Endometrium (tissue), 2 donors: ENCODE data around the gene DOCK4.
A peak's percentile ranks its signal among the peaks of the same experiment; 100 is the strongest.

Source experiments
- FAIRE-seq: peaks from 2 replicates; lab custom pipeline; 2012; peaks lifted over from hg19 to GRCh38; lab: Jason Lieb, UNC
- donor health status: control.
- donor health status: control.

DOCK4 gene

DNA sequence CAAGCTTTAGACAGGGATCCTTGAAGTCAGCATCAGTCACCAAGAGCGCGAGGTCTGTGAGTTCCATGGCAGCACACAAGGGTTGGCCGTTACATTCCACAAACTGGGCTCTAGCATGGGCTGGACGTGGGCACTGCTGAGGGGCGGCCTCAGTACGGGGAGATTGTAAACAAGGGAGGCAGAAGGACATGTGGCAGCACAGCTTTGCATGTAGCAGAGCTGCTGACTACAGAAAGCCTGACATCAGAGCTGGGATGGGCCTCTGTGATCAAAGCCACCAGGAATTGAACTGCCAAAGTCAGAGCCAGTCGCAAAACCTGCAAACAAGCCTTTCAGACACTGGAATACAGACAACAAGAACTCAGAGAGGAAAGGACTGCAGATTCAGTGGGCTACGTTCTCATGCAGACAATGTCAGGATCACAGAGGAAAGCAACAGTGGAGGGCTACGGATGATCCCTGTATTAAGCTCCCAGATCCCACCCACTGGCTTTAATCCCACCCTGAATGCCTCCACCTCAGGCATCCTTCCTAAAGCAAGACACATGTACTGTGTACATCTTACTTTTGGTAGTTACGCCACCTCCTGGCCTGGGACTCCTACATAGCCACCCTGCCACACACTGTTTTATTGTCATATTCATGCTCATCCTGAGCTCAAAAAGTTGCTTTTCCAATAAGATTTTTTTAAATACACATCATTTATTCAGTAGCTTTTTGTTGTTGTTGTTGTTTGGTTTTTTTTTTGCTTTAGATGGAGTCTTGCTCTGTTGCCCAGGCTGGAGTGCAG is 352.8 kb downstream of the DOCK4 start:
- FAIRE-seq, result no peak

DNA sequence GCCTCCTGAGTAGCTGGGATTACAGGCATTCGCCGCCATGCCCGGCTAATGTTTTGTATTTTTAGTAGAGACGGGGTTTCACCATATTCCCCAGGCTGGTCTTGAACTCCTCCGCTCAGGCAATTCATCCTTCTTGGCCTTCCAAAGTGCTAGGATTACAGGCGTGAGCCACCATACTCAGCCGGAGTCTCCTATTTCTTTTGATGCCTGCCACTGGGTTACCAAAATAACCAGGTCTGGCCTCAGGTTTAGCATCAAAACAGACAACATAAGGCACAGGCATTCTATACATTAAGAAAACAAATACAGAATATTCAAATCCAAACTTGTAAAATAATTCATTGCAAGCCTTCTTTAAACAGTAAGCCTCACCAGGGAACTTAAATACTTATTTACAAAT is 354.1 kb downstream of the DOCK4 start:
- FAIRE-seq, result no peak

DNA sequence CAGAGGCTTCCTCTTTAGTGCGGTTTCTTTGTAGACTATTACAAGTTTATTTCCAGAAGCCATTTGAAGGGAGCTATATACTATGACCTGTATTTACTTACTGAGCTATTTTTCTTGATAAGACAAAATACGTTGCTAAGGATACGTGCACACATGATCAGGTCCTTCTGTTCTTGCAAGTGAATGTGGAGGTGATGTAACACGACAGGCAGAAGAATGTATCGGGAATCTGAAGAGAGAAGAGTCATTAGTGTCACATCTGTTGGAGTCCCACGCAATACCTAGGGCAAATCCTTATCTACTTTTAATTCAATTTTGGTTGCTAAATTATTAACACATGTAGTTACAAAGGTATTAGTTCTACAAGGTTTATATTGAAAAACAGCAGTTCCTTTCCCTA is 359.3 kb downstream of the DOCK4 start:
- FAIRE-seq, result no peak

DNA sequence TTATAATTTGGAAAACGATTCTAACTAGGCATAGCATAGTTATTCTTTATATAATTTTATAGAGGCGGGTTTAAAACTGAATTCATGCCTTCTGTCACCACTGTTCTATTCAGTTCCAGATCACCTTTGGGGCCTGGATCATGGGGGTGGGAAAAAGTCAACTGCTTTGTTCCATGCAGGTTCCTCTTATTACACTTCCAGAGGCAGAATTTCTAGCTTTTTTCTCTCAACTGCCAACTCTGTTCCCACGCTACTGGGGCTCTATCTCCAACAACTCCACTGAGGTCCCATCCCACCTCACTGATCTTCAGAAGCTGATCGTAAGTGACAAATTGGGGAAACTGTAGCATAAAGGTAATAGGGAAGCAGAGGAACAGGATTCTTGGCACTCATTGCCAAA is 360.3 kb downstream of the DOCK4 start:
- FAIRE-seq, result no peak

DNA sequence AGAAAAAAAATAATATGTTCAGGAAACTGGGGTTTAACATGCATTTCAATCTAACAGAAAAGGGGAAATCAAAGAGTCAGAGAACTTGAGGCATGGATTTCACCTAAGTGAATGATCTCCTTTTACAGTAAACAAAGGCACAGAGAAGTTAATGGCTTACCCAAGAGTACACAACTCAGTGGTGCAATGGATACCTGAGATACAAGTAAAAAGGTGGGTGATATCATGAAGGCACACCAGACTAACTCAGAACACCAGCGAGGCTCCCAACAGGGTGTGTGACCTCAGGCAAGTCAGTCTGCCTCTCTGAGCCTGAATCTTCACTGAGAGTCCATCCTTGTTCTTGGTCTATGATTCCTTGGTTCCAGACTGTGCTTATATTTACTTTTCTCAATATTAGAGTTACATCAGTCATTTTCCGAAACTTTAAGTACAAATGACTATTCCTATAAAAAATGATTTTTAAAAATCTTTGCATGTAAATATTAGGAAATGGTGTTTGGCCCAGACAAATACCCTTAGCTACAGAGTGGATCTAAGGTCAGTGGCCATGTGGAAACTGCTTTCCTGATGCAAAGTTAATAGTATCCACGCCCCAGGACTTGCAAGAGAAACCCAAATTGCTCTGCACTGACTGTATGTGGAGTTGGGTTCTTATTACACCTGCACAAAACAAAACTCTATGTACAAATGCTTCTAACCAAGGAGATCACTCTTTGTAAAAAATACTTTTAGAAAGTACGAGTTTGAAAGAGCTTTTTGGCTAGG is 361.1 kb downstream of the DOCK4 start:
- FAIRE-seq, result no peak

DNA sequence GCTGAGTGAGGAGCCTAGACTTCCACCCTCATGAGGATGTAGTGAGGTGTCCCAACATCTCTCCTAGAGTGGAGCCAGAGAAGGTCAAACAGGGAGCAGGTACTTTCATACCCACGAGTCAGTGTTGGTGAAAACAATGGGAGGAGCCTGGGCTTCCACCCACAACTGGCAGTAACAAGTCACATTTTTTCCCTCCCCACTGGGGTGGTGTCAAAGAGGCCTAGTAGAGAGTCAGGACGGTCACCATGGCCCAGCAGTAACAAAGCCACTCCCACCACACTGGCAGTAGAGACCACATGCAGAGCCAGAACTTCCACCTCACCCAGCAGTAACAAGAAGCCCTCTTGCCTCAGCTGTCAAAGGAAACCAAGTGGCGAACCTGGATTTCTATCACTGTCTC is 363.7 kb downstream of the DOCK4 start:
- no peak for FAIRE-seq

DNA sequence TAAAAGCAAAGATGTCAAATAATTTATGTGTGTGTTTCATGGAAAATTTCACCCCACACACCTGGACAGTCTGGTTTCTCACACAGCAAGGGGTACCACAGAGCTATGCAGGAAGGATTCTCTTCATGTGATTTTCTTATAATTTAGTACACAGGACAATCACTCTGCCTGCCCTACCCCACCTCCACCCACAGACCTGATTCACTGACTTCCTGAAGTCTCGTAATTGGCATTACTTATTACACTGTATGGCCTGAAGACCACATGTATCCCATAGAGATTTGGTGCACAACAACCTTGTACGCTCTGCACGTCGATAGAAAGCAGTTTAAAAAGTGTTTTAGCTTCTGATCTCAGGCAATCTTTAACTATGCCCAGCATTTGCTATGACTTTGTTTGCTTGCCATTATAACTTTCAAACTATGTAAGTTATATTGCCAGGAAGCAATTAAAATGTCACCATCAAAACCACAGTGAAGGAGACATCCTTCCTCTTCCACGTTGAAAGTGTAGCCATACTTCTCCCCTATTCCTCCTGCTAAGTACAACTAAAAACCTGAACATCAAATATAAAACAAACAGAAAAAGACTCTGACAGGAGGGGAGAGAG is 364.5 kb downstream of the DOCK4 start:
- FAIRE-seq, result no peak

DNA sequence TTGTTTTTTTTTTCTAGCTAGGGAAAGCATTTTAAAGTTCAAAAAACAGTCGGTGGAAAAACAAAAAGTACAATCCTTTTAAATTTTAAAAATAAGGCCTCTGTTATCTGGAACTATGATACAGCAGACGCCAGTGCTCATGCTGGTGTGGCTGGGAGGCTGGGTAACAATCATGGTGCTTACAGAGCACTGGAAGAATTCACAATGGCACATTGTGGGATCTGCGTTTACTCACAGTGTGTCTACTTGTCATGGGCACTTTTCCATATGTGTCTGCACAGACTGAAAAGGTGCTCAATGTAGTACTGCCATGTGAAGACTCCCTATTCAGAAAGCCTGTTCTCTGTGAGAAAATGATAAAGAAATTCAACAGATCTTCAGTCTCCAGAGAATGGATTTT is 365.7 kb downstream of the DOCK4 start:
- no peak for FAIRE-seq

DNA sequence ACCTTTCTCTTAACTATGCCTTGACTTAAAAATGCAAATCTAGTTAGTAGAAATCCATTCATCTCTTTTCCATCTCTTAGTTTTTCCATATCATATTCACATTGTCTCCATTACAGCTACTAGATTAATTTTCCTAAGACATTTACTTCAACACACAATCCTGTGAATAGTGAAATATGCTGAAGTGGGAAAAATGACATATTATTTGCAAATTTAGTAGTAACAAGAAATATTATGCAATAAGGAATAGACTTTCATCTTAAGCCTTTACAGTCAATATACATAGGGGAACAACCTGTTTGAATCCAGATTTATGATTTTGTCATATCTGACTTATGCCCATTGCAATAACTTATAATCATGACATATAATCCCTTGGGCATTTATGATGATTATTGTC is 366.9 kb downstream of the DOCK4 start:
- no peak for FAIRE-seq

DNA sequence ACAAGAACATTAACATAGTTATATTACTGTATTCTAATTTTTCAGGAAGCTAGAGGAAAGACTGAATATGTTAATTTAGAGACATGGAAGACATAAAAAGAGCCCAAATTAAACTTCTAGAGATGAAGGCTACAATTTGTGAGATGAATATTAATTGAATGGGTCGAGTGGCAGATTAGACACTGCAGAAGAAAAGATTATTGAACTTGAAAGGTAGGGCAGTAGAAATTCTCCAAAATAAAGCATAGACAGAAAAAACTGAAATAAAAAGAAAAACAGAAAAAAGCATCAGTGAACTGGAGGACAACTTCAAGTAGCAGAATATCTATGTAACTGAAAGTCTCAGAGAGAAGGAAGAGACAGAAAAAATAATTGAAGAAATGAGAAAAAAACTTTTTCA is 369.6 kb downstream of the DOCK4 start:
- no peak for FAIRE-seq

DNA sequence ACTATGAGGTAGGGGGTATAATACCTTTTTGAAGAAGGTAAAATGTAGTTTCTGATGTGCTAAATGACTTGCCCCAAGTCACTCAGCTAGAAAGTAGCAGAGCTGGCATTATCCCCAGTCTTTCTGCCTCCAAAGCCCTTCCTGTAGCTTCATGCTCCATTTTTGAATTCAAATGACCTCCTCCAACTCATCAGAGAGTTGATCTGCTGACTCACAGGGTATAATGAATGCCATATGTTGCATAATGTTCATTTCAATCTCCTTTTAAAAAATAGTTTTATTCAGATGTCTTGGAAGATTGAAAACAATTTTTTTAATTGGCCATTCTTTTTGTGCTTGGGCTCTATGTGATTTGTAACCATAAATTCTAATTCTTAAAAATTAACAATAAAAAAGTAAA is 371.1 kb downstream of the DOCK4 start:
- FAIRE-seq, result peak; percentile 84

DNA sequence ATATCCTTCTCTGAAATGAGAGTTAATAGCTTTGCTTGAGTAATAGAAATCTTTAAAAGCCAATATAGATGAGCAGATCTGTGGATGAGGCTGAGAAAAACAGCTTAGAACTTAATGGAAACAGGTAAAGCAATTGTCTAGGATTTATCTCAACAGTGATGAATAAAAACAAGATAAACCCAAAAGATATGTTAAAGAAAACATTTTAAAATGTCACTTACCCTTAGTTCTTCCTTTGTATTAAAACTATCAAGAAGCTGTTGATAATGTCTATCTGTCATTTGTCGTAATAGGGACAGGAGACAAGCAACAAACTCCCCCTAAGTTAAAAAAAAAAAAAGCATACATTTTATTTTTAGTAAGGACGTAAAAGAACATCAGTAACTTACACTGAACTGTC is 371.8 kb downstream of the DOCK4 start:
- FAIRE-seq, result no peak

DNA sequence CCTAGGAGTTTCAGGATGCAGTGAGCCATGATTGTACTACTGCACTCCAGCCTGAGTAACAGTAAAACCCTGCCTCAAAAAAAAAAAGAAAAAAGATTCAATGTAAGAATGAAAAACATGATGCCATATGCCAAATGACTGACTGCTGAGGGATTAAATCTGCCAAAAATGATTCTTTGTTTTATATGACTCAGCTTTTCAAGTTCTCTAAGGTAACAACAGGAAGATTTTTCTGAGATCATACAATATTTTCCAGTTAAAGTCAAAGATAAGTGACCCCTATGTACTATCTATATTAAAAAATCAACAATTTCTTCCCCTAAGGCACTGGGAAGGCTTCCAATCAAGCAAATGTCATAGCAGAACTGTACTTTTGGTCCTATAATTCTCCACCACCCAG is 372.7 kb downstream of the DOCK4 start:
- FAIRE-seq, result no peak

DNA sequence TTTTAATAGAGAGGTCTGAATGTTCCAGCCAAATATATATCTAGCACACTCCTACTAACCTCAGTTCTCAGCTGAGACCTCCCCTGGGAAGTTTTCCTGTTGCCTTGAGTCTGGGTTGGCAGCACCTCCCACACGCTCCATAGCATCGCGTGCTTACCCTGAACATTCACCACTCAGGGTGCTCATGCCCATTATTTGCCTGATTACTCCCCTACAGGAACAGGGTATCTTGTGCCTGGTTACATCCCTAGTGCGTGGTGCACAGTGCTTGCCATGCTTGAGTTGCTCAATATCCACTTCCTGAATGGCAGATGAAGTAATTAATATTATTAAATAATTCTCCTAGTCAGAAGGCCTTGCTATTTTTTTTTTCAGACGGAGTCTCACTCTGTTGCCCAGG is 374.0 kb downstream of the DOCK4 start:
- no peak for FAIRE-seq

DNA sequence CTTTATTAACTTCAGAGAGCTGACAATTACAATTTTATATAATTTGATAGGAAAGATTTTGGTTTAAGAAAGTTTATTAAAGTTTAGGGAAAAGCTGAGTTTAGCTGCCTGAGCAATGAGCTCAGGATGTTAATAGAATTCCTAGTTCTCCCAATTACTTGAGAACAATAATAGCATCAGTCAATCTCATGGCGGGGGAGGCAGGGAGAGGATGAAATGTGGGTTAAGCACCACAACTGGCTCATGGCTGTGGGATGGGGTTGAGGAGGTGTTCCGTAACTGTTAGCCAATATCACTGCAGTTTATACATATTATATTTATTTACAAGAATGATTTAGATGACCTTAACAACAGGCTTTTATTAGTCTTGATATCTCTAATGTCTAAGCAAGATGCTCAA is 377.0 kb downstream of the DOCK4 start:
- no peak for FAIRE-seq

DNA sequence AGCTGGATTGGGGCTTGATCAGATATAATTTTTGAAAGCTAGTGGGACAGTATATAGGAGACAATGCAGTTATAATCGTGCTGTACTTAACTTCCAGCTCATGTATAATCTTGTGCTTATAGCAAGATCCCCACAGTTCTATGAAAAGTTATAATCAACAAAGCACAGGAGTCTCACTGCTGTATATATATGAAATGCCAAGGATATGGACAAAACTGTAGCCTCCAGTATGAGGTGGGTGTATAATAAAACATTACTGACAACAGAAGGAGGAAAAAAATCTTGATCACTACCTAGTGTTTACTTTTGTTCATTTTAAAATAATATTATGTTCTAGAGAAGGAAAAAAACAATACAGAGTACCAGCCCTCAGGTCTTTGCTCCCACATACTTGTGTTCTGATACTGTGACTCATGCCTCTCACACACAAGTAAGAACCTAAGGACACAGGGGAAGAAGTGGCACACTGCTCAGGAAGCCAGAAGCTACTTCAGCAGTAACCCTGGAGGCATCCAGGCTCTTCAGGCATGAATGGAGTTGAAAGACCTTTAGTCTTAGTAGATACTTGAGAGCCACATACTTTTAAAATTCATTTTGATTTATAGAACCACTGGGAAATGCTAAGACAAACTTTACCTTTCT is 378.2 kb downstream of the DOCK4 start:
- FAIRE-seq, result no peak

DNA sequence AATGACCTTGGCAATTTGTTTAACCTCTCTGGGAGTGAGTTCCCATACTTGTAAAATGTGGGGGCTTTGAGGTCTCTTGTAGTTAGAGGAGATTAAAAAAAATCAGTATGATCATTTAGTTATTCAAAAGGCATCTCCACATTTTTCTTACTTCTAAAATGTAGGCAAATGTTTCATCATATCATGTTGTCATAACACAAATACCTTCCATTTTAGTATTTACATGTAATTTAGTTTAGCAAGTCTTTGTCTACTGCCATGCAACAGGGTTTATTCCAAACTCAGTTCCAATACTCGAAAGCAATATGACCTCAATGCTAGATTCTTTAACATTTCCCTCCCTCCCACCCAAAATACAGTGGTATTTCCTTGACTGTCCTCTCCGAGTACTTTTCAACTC is 381.2 kb downstream of the DOCK4 start:
- FAIRE-seq, result no peak

DNA sequence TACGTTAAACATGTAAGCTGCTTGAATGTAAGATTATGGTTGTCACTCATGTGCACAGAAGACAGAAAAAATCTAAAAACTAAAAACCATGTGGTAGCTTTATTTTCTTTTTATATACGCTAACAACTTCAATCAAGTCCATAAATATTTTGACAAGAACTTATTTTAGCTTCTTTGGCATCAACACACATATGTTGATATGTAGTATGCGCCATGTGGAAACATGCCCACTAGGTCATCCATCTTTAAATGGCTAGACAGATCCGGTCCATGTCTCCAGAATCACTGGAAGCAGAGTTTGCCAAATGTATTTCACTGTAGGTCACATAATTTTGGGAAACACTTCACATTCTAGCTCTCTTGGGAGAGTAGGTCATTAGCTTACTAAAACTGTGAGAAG is 382.4 kb downstream of the DOCK4 start:
- no peak for FAIRE-seq

DNA sequence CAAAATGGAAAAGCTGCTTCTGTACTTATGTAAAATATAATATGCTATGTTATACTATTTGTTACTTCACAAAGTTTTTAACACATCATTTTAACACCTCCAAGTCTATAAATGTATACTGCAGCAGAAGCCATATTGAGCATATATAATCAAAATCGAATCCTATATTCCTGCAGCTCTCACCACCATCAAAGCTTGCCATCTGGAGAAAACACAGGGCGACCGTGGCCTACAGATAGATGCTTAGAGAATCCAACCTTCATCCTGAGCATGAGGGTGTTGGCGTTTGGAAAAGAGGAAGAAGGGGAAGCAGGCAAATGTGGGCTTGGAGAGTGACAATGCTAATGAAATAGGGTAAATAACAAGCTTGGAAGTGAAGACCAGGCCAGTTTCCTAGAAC is 385.2 kb downstream of the DOCK4 start:
- no peak for FAIRE-seq

DNA sequence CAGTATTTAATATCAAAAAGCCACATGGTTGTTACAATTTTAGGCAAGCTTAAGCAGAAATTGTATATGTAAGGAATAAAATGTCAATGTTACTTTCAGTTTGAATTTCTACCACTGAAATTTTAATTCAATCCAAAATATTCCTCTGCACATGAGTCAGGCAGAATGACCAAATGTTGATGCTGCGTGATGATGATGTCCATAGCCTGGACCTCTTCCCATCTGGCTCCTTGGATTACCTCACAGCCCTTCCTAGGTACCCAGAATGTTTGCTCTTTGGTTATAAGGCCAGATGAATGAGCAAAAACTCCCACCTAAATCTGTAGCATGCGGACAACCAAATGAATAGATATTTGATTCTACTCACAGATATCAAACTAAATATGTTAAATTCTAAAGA is 385.6 kb downstream of the DOCK4 start:
- no peak for FAIRE-seq

DNA sequence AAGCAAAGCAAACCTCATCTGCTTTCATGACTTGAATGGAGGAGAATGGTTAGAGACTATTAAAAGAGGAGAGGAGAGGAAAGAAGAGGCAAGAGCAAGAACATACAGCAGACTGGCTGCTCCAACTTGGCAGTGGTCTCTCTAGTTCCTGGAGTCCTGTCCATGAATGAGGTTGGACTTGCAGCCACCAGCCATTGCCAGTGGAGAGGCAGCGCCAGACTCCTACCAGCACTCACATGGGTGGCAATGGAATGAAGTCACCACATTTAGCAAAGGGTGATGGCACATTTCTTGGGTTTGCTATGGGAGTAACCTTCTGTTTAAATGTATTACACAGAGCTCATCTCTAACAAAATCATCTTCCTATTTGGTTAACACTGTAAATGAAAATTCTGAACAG is 386.1 kb downstream of the DOCK4 start:
- no peak for FAIRE-seq

DNA sequence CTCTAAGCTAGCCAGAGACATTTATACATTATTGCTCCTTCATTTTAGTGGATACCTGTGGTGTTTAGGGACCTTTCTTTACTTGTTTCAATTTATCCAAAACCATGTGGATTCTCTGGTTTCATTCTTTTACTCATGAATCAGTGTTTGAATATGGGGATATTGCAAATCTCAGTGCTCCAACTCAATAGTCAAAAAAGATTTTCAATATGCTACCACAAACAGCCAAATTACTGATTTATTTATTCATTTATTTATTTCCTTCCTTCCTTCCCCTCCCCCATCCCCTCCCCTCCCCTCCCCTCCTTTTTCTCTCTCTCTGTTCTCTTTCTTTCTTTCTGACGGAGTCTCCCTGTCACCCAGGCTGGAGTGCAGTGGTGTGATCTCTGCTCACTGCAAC is 390.8 kb downstream of the DOCK4 start:
- no peak for FAIRE-seq

DNA sequence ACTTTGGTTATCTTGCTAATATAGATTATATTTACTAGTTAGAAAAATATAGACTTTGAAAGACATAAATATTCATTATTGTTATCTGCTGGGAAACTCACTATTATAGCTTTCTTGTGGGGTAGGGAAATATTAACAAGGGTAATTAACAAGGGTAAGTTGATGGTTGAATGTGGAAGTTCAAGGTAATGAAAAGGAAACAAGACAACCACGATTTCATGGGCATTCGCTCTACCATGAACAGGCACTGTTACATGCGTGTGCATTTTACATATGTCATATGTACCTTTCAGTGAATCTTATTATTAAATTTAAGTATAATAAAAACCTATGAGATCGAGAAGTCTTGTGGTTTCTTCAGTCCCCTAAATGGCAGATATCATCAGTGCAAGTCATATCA is 392.9 kb downstream of the DOCK4 start:
- no peak for FAIRE-seq
